ENCODE data around the gene DOK3. TPM values are rescaled to one million over a fixed set of nuclear protein-coding genes. Genes with fewer than 3 reads are reported as not detected.

DOK3 gene
- polyA plus RNA-seq, 2 of the 4 experiments (the other 2 are of a cell fraction): 1.3 to 7.1 TPM

GRCh38 chr5:177552839-177553455, 43.3 kb upstream of the DOK3 start:
- Histone ChIP-seq H3K4me2 (peak overlapping the region; percentile 94), H3K4me1 (peaks cover 13% of the 10 kb centered on the region; the same call in 2 of the 3 replicates), H3K9me3 (no peaks in the 10 kb centered on the region), H3K4me3 (peak overlapping the region; percentile 96), H3K27ac (peak overlapping the region in 1 of 2 experiments; percentile 96; a peak in 3 of 6 replicates)
- DNase-seq (ENCODE audit: low read depth in 1 of 2, low spot score in 1 of 2) (no peak), ATAC-seq (peak in 1 of 2 experiments; percentile 18; a peak in 3 of 6 replicates), FAIRE-seq (no peak)
- CTCF ChIA-PET: interaction anchor here (0.7 to 1.3 kb wide), 4 partner anchors 36 to 66 kb away, joined by 3 to 6 read pairs (median 3); partner anchors contain the start of gene DDX41
- 72% methylated on average over 16 of the region's 16 CpGs for WGBS (ENCODE audit: missing lambda C conversion rate)
- no peak for TF ChIP-seq EHF (CRISPR knock-in tag; IDR thresholded peaks at IDR 0.05)
- POLR2A ChIA-PET: no interaction called here

DNA sequence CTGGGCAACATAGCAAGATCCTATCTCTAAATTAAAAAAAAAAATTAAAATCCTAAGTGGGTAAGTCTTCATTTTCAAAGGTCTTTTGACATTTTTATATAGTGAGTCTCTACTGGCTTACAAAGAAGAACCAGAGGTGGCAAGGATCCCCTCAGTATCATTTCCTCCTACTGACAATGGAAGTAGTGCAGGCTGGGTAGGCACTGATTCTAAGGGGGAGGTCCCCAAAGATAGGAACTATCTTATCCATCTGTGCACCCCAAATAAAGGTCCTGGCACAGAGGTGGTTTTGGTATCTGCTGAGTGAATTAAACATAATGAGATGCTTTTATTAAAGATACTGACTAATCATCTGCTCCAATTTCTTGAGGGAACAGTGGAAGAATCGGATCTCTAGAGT, 40.5 kb upstream of the DOK3 start:
- ChIA-PET POLR2A (no interaction called here), CTCF (interaction anchor here (1.0 to 2.4 kb wide), 4 partner anchors 28 to 49 kb away, joined by 3 to 9 read pairs (median 4); no protein-coding TSS in a partner anchor)
- ATAC-seq (no peak), FAIRE-seq (no peak), DNase-seq (ENCODE audit: low read depth in 1 of 2, low spot score in 1 of 2) (no peak)
- Histone ChIP-seq H3K4me2 (no peak overlapping the region), H3K4me3 (no peak overlapping the region), H3K27ac (no peak overlapping the region), H3K9me3 (no peaks in the 10 kb centered on the region), H3K4me1 (peaks cover 33% of the 10 kb centered on the region)
- 93% methylated on average over 1 of the region's 1 CpG for WGBS (ENCODE audit: missing lambda C conversion rate)
- TF ChIP-seq ZFP36 (IDR thresholded peaks at IDR 0.05; ENCODE audit: borderline replicate concordance, partially characterized antibody) (no peak), JUN (IDR thresholded peaks at IDR 0.05) (no peak), ZC3H11A (IDR thresholded peaks at IDR 0.05) (no peak), RAD21 (conservative IDR thresholded peaks at IDR 0.05 in 1 of 2, IDR thresholded peaks at IDR 0.05 in 1 of 2) (no peak), GATA3 (IDR thresholded peaks at IDR 0.05; ENCODE audit: borderline replicate concordance) (no peak), RNF2 (IDR thresholded peaks at IDR 0.05; ENCODE audit: borderline replicate concordance, low read depth) (no peak), CHD4 (IDR thresholded peaks at IDR 0.05; ENCODE audit: borderline replicate concordance) (no peak), ESRRA (IDR thresholded peaks at IDR 0.05; ENCODE audit: borderline replicate concordance, low read length) (no peak), MYC (IDR thresholded peaks at IDR 0.05; ENCODE audit: borderline replicate concordance, low read length) (no peak), FOXS1 (CRISPR knock-in tag; IDR thresholded peaks at IDR 0.05) (no peak), ATOH8 (CRISPR knock-in tag; IDR thresholded peaks at IDR 0.05; ENCODE audit: low read depth) (no peak), FOSB (CRISPR knock-in tag; IDR thresholded peaks at IDR 0.05) (no peak)
- TF ChIP-seq, protein P1, sequence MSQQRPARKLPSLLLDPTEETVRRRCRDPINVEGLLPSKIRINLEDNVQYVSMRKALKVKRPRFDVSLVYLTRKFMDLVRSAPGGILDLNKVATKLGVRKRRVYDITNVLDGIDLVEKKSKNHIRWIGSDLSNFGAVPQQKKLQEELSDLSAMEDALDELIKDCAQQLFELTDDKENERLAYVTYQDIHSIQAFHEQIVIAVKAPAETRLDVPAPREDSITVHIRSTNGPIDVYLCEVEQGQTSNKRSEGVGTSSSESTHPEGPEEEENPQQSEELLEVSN (IDR thresholded peaks at IDR 0.05; ENCODE audit: borderline replicate concordance, low read depth): no peak
- TF ChIP-seq, protein P2, sequence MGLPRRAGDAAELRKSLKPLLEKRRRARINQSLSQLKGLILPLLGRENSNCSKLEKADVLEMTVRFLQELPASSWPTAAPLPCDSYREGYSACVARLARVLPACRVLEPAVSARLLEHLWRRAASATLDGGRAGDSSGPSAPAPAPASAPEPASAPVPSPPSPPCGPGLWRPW (IDR thresholded peaks at IDR 0.05): no peak
- TF ChIP-seq, protein P3, sequence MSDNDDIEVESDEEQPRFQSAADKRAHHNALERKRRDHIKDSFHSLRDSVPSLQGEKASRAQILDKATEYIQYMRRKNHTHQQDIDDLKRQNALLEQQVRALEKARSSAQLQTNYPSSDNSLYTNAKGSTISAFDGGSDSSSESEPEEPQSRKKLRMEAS (IDR thresholded peaks at IDR 0.05): no peak
- TF ChIP-seq, protein P4, sequence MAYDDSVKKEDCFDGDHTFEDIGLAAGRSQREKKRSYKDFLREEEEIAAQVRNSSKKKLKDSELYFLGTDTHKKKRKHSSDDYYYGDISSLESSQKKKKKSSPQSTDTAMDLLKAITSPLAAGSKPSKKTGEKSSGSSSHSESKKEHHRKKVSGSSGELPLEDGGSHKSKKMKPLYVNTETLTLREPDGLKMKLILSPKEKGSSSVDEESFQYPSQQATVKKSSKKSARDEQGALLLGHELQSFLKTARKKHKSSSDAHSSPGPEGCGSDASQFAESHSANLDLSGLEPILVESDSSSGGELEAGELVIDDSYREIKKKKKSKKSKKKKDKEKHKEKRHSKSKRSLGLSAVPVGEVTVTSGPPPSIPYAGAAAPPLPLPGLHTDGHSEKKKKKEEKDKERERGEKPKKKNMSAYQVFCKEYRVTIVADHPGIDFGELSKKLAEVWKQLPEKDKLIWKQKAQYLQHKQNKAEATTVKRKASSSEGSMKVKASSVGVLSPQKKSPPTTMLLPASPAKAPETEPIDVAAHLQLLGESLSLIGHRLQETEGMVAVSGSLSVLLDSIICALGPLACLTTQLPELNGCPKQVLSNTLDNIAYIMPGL (CRISPR knock-in tag; IDR thresholded peaks at IDR 0.05; ENCODE audit: borderline replicate concordance): no peak

DNA sequence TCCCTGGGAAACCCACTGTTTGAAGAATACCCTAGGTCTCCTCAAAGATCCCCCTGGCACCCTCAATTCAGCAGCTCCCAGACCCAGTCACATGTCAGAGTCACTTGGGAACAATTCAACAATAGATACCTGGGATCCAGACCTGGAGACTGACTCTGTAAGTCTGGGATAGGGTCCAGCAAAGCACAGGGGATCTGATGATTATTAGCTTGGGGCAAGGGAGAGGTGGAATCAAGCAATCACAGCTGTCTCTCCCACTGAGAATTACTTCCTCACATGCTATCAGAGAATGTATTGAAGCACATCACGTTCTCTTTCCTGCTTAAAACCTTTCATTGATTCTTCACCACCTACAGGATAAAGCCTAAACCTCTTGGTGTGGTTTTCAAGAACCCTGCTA, 38.9 kb upstream of the DOK3 start:
- Histone ChIP-seq H3K4me3 (no peak overlapping the region), H3K4me2 (no peak overlapping the region), H3K4me1 (peaks cover 40% of the 10 kb centered on the region), H3K9me3 (no peaks in the 10 kb centered on the region), H3K27ac (no peak overlapping the region)
- no peak for DNase-seq (ENCODE audit: low read depth in 1 of 2, low spot score in 1 of 2)
- no peak for FAIRE-seq
- ChIA-PET CTCF (interaction anchor here (0.5 to 4.0 kb wide), 8 partner anchors 10 to 512 kb away, joined by 3 to 18 read pairs (median 3); partner anchors contain the start of gene PDLIM7), POLR2A (no interaction called here)
- WGBS (ENCODE audit: missing lambda C conversion rate): 100% methylated on average over 1 of the region's 1 CpG
- TF ChIP-seq REST (IDR thresholded peaks at IDR 0.05) (no peak), CBX2 (IDR thresholded peaks at IDR 0.05; ENCODE audit: borderline replicate concordance, low read depth) (no peak), BHLHE40 (IDR thresholded peaks at IDR 0.05; ENCODE audit: low read depth, low read length) (no peak), ZNF302 (CRISPR knock-in tag; IDR thresholded peaks at IDR 0.05) (no peak), EP300 (IDR thresholded peaks at IDR 0.05) (no peak), POLR2A (IDR thresholded peaks at IDR 0.05; ENCODE audit: low read length) (no peak)
- TF ChIP-seq, protein P4 (CRISPR knock-in tag; IDR thresholded peaks at IDR 0.05; ENCODE audit: borderline replicate concordance): no peak
- no peak for ATAC-seq

All from A549 (cell line).